Naive B cell (primary cell): ENCODE measurements around the gene PRIM1. TPM values are rescaled to one million over a fixed set of nuclear protein-coding genes. Genes with fewer than 3 reads are reported as not detected.

ENCODE experiments used
- ATAC-seq, 2 donors: fragments of 150-1000 bp; cut with Tn5 transposase; 2 replicates each; pipeline ENCODE4 v1.10.0; 2021; ENCODE audit warnings: low read depth in 2 of 2, mild to moderate bottlenecking in 2 of 2, moderate library complexity in 2 of 2
- DNase-seq: peaks from one replicate; pipeline ENCODE4 v3.0.0; 2022
- H3K27ac Mint-ChIP-seq, 6 donors: one replicate each; pipeline ENCODE4 v1.8.0; 2020 to 2022; ENCODE audit warnings: mild to moderate bottlenecking in 6 of 6, mixed read lengths in 6 of 6, moderate library complexity in 5 of 6, inconsistent platforms in 2 of 6
- H3K27me3 Mint-ChIP-seq, 3 donors: one replicate each; pipeline ENCODE4 v1.8.0; 2021 to 2022; ENCODE audit warnings: mixed read lengths in 3 of 3, mild to moderate bottlenecking in 1 of 3
- H3K36me3 Mint-ChIP-seq, 2 donors: one replicate each; pipeline ENCODE4 v1.8.0; 2020 to 2022; ENCODE audit warnings: mixed read lengths in 2 of 2, inconsistent platforms in 1 of 2, mild to moderate bottlenecking in 1 of 2
- H3K4me1 Mint-ChIP-seq, 3 donors: one replicate each; pipeline ENCODE4 v1.8.0; 2020 to 2022; ENCODE audit warnings: mixed read lengths in 3 of 3, inconsistent platforms in 1 of 3, mild to moderate bottlenecking in 1 of 3, moderate library complexity in 1 of 3
- H3K4me3 Mint-ChIP-seq, 8 donors: one replicate each; pipeline ENCODE4 v1.8.0; 2020 to 2022; ENCODE audit warnings: mild to moderate bottlenecking in 8 of 8, mixed read lengths in 8 of 8, moderate library complexity in 8 of 8, inconsistent platforms in 2 of 8
- H3K9me3 Mint-ChIP-seq, 7 donors: one replicate each; pipeline ENCODE4 v1.8.0; 2020 to 2022; ENCODE audit warnings: mixed read lengths in 7 of 7, mild to moderate bottlenecking in 5 of 7, inconsistent platforms in 2 of 7, moderate library complexity in 1 of 7
- polyA plus RNA-seq, 6 donors: library from polyadenylated mRNA; unstranded; fragments of 300-500 nt; fragmentation: Illumina TruSeq; gene quantifications; one replicate each; pipeline ENCODE4 v1.2.3, GENCODE V29; 2021; ENCODE audit warnings: low read depth in 6 of 6

Gene PRIM1
- polyA plus RNA-seq, 6 donors from 2014 or later, result 27.2 to 50.9 (median 37.5) TPM

GRCh38 chr12:56699020-56699661 is 53.0 kb downstream of the PRIM1 start:
- ATAC-seq, result no peak
- Mint-ChIP-seq H3K4me1 (peaks cover 0 to 8% (median 8%) of the 10 kb centered on the region in 3 donors), H3K36me3 (no peaks in the 10 kb centered on the region), H3K27me3 (no peaks in the 10 kb centered on the region), H3K9me3 (no peaks in the 10 kb centered on the region), H3K4me3 (no peak overlapping the region), H3K27ac (no peak overlapping the region)
- DNase-seq, result no peak

- Mint-ChIP-seq H3K4me3 (peak overlapping the region in 1 of 8 donors; percentile 8), H3K4me1 (peaks cover 0 to 3% (median under 1%) of the 10 kb centered on the region in 3 donors), H3K9me3 (no peaks in the 10 kb centered on the region), H3K27ac (no peak overlapping the region), H3K27me3 (no peaks in the 10 kb centered on the region), H3K36me3 (no peaks in the 10 kb centered on the region)
- no peak for ATAC-seq
- DNase-seq, result no peak
Measured at GRCh38 chr12:56695327-56696101, 56.6 kb downstream of the PRIM1 start.

GRCh38 chr12:56694161-56694560 is 58.0 kb downstream of the PRIM1 start:
- Mint-ChIP-seq H3K27ac (no peak overlapping the region), H3K9me3 (no peaks in the 10 kb centered on the region), H3K4me1 (peaks cover 0 to 8% (median 4%) of the 10 kb centered on the region in 3 donors), H3K27me3 (no peaks in the 10 kb centered on the region), H3K4me3 (no peak overlapping the region), H3K36me3 (no peaks in the 10 kb centered on the region)
- DNase-seq (no peak), ATAC-seq (no peak)

- Mint-ChIP-seq H3K36me3 (no peaks in the 10 kb centered on the region), H3K4me3 (peak overlapping the region; percentile 88 to 99 (median 99)), H3K27me3 (no peaks in the 10 kb centered on the region), H3K27ac (peak overlapping the region; percentile 97 to 99 (median 99)), H3K4me1 (peaks cover 24 to 53% (median 36%) of the 10 kb centered on the region in 3 donors), H3K9me3 (no peaks in the 10 kb centered on the region)
- DNase-seq (no peak), ATAC-seq (peak; percentile 1)
Measured at GRCh38 chr12:56688846-56689109, 63.3 kb downstream of the PRIM1 start.

- no peaks in the 10 kb centered on the region for H3K9me3 Mint-ChIP-seq
- H3K4me1 Mint-ChIP-seq, result peaks cover 25 to 58% (median 37%) of the 10 kb centered on the region in 3 donors
- H3K4me3 Mint-ChIP-seq, result peak within 1 kb of the TSS; percentile 88 to 99 (median 99)
- DNase-seq, result peak; percentile 96
- H3K27ac Mint-ChIP-seq, result peak within 1 kb of the TSS; percentile 97 to 99 (median 99)
- H3K27me3 Mint-ChIP-seq, result no peaks in the 10 kb centered on the region
- peak; percentile 62 to 72 for ATAC-seq
- H3K36me3 Mint-ChIP-seq, result no peaks in the 10 kb centered on the region
Measured at GRCh38 chr12:56688129-56688845, 63.8 kb downstream of the PRIM1 start, which contains the start of gene PTGES3. TSS of gene PTGES3 (minus strand) at chr12:56688284. CDS start at chr12:56687999, 285 bp downstream.

- H3K4me1 Mint-ChIP-seq, result peaks cover 25 to 65% (median 37%) of the 10 kb centered on the region in 3 donors
- peak overlapping the region; percentile 97 to 99 (median 99) for H3K27ac Mint-ChIP-seq
- peak; percentile 54 to 55 for ATAC-seq
- no peaks in the 10 kb centered on the region for H3K27me3 Mint-ChIP-seq
- no peaks in the 10 kb centered on the region for H3K36me3 Mint-ChIP-seq
- H3K9me3 Mint-ChIP-seq, result no peaks in the 10 kb centered on the region
- H3K4me3 Mint-ChIP-seq, result peak overlapping the region; percentile 88 to 99 (median 99)
- DNase-seq, result peak; percentile 68
Measured at GRCh38 chr12:56687223-56688128, 64.6 kb downstream of the PRIM1 start.

GRCh38 chr12:56684745-56685359 is 67.3 kb downstream of the PRIM1 start:
- DNase-seq (no peak), ATAC-seq (no peak)
- Mint-ChIP-seq H3K36me3 (no peaks in the 10 kb centered on the region), H3K27me3 (no peaks in the 10 kb centered on the region), H3K4me1 (peaks cover 31 to 81% (median 44%) of the 10 kb centered on the region in 3 donors), H3K4me3 (peak overlapping the region; percentile 56 to 99 (median 84)), H3K27ac (peak overlapping the region; percentile 77 to 97 (median 87)), H3K9me3 (no peaks in the 10 kb centered on the region)

- Mint-ChIP-seq H3K4me3 (peak overlapping the region in 5 of 8 donors; percentile 5 to 65 (median 20)), H3K27me3 (no peaks in the 10 kb centered on the region), H3K27ac (peak overlapping the region in 1 of 6 donors; percentile 97), H3K36me3 (no peaks in the 10 kb centered on the region), H3K9me3 (no peaks in the 10 kb centered on the region), H3K4me1 (peaks cover 24 to 80% (median 34%) of the 10 kb centered on the region in 3 donors)
- no peak for ATAC-seq
- DNase-seq, result no peak
Measured at GRCh38 chr12:56682323-56682722, 69.8 kb downstream of the PRIM1 start.

Other genes starting within 250 kb of the PRIM1 start
- gene RBMS2, start 230.5 kb downstream of the PRIM1 start, polyA plus RNA-seq, result 1 to 10 TPM in 1 of 6 donors, under 1 TPM in 5; 0.03 to 6.0 (median 0.54) TPM
- 10 to 100 TPM; 17.3 to 56.0 (median 33.5) TPM for gene BAZ2A, start 122.0 kb downstream of the PRIM1 start, polyA plus RNA-seq
- 1,000 to 10,000 TPM in 1 of 6 donors, 100 to 1,000 TPM in 5; 711 to 1,110 (median 809) TPM for gene ATP5F1B, start 106.3 kb downstream of the PRIM1 start, polyA plus RNA-seq
- 100 to 1,000 TPM; 176 to 270 (median 203) TPM for gene PTGES3, start 64.0 kb downstream of the PRIM1 start, polyA plus RNA-seq
- 1,000 to 10,000 TPM in 5 of 6 donors, 100 to 1,000 TPM in 1; 936 to 1,276 (median 1,162) TPM for gene NACA, start 27.0 kb downstream of the PRIM1 start, polyA plus RNA-seq
- under 1 TPM in 5 of 6 donors, not detected in 1; 0.20 to 0.91 (median 0.60) TPM for gene HSD17B6, start 11.0 kb upstream of the PRIM1 start, polyA plus RNA-seq
- not detected for gene SDR9C7, start 182.1 kb upstream of the PRIM1 start, polyA plus RNA-seq
- under 1 TPM in 1 of 6 donors, not detected in 5; 0.41 TPM for gene RDH16, start 205.3 kb upstream of the PRIM1 start, polyA plus RNA-seq